H1 (cell line): ENCODE results near the gene ERLEC1. TPM values are rescaled to one million over a fixed set of nuclear protein-coding genes. Genes with fewer than 3 reads are reported as not detected.

ENCODE experiments used
- CTCF ChIA-PET: fragments of 300-600 bp; sonication (Branson Sonifier 250); formaldehyde crosslinking; loops from one replicate; lab custom pipeline; 2021; ENCODE audit not compliant: partially characterized antibody; lab: Charles Lee
- POLR2A ChIA-PET: fragments of 300-600 bp; sonication (Branson Sonifier 250); formaldehyde crosslinking; loops from one replicate; lab custom pipeline; 2021; ENCODE audit warnings: inconsistent platforms; ENCODE audit not compliant: partially characterized antibody; lab: Charles Lee
- DNase-seq, 2 experiments: peaks; one replicate each; pipeline versions ENCODE4 v3.0.0 to v3.0.0-alpha.2; 2010 to 2022; ENCODE audit warnings: low spot score in 2 of 2, low read depth in 1 of 2, mixed read lengths in 1 of 2
- FAIRE-seq: peaks from 2 replicates; lab custom pipeline; 2011; peaks lifted over from hg19 to GRCh38; lab: Jason Lieb, UNC
- H2AFZ ChIP-seq: 2 replicates; pipeline ENCODE4 v1.8.1; 2012; ENCODE audit warnings: low read length, inconsistent platforms
- H2AK5ac ChIP-seq: 2 replicates; pipeline ENCODE4 v1.6.1; 2013; ENCODE audit warnings: low read depth, low read length
- H2BK120ac ChIP-seq: replicated peaks from 2 replicates; pipeline ENCODE3; 2013; ENCODE audit warnings: low read depth, low read length, inconsistent platforms
- H2BK12ac ChIP-seq: 2 replicates; pipeline ENCODE4 v1.6.1; 2013; ENCODE audit warnings: low read depth, low read length
- H2BK15ac ChIP-seq: 2 replicates; pipeline ENCODE4 v1.6.1; 2013; ENCODE audit warnings: low read length
- H2BK20ac ChIP-seq: 2 replicates; pipeline ENCODE4 v1.6.1; 2013; ENCODE audit warnings: low read length
- H2BK5ac ChIP-seq: 2 replicates; pipeline ENCODE4 v1.6.1; 2013; ENCODE audit warnings: low read depth, low read length
- H3K14ac ChIP-seq: 2 replicates; pipeline ENCODE4 v1.6.1; 2013; ENCODE audit warnings: inconsistent platforms; ENCODE audit not compliant: insufficient read length
- H3K18ac ChIP-seq: 2 replicates; pipeline ENCODE4 v1.6.1; 2013; ENCODE audit warnings: low read length; ENCODE audit errors: extremely low read depth
- H3K23ac ChIP-seq: 2 replicates; pipeline ENCODE4 v1.6.1; 2013; ENCODE audit warnings: inconsistent platforms; ENCODE audit not compliant: insufficient read length
- H3K23me2 ChIP-seq: 2 replicates; pipeline ENCODE4 v1.6.1; 2013; ENCODE audit warnings: low read depth, low read length
- H3K27ac ChIP-seq: 2 replicates; pipeline ENCODE4 v1.6.1; 2011; ENCODE audit warnings: low read depth, low read length, inconsistent platforms
- H3K27me3 ChIP-seq, 4 experiments: replicated peaks in 1 of 4; 1 replicate in 1 of 4; 2 replicates in 3 of 4; pipeline versions ENCODE4 v1.6.1 to v1.8.1; 2011 to 2013; ENCODE audit warnings: low read length in 3 of 4, mild to moderate bottlenecking in 3 of 4, inconsistent platforms in 2 of 4, mixed read lengths in 2 of 4, moderate library complexity in 1 of 4; ENCODE audit not compliant: control insufficient read depth in 3 of 4, insufficient read depth in 3 of 4; ENCODE audit errors: extremely low read depth in 1 of 4
- H3K36me3 ChIP-seq, 4 experiments: 2 replicates each; pipeline versions ENCODE4 v1.6.1 to v1.8.1; 2011 to 2013; ENCODE audit warnings: mild to moderate bottlenecking in 4 of 4, low read length in 3 of 4, moderate library complexity in 2 of 4, control low read depth in 1 of 4, inconsistent platforms in 1 of 4; ENCODE audit not compliant: insufficient read depth in 4 of 4, control insufficient read depth in 2 of 4
- H3K4ac ChIP-seq: replicated peaks from 2 replicates; pipeline ENCODE3; 2013; ENCODE audit warnings: low read length, low read depth, mixed read lengths, inconsistent platforms; ENCODE audit not compliant: insufficient read length
- H3K4me1 ChIP-seq, 4 experiments: replicated peaks in 1 of 4; 1 replicate in 1 of 4; 2 replicates in 3 of 4; pipeline versions ENCODE4 v1.6.1 to v1.8.1; 2011 to 2013; ENCODE audit warnings: low read length in 3 of 4, inconsistent platforms in 2 of 4, mixed read lengths in 1 of 4; ENCODE audit not compliant: insufficient read depth in 4 of 4, control insufficient read depth in 3 of 4
- H3K4me2 ChIP-seq, 2 experiments: 2 replicates each; pipeline versions ENCODE4 v1.6.1 to v1.8.1; 2011 to 2013; ENCODE audit warnings: low read depth in 2 of 2, low read length in 2 of 2, control low read depth in 1 of 2, inconsistent platforms in 1 of 2, mild to moderate bottlenecking in 1 of 2; ENCODE audit not compliant: insufficient read depth in 1 of 2
- H3K4me3 ChIP-seq, 4 experiments: fragments of 200-600, 300-600 bp in 1 of 4; sonication (generic), shearing (Covaris generic), sonication (Bioruptor Twin) in 1 of 4; 2 replicates each; pipeline versions ENCODE4 v1.5.1 to v1.8.1; 2011 to 2016; ENCODE audit warnings: low read length in 4 of 4, low read depth in 3 of 4, control low read depth in 2 of 4, inconsistent platforms in 2 of 4, mild to moderate bottlenecking in 2 of 4, mixed read lengths in 1 of 4, moderate library complexity in 1 of 4; ENCODE audit not compliant: insufficient read depth in 2 of 4; ENCODE audit errors: extremely low read depth in 1 of 4
- H3K56ac ChIP-seq: replicated peaks from 2 replicates; pipeline ENCODE3; 2013; ENCODE audit warnings: low read depth, mild to moderate bottlenecking, mixed read lengths, low read length, inconsistent platforms; ENCODE audit not compliant: insufficient read length
- H3K79me1 ChIP-seq: 2 replicates; pipeline ENCODE4 v1.6.1; 2013; ENCODE audit warnings: low read depth, low read length, control low read depth
- H3K79me2 ChIP-seq, 2 experiments: 2 replicates each; pipeline versions ENCODE4 v1.6.1 to v1.8.1; 2012 to 2013; ENCODE audit warnings: low read length in 2 of 2, mild to moderate bottlenecking in 2 of 2, inconsistent platforms in 1 of 2; ENCODE audit not compliant: insufficient read depth in 2 of 2, control insufficient read depth in 1 of 2
- H3K9ac ChIP-seq, 4 experiments: replicated peaks in 1 of 4; 1 replicate in 1 of 4; 2 replicates in 3 of 4; pipeline versions ENCODE4 v1.6.1 to v1.8.1; 2011 to 2013; ENCODE audit warnings: low read depth in 3 of 4, low read length in 3 of 4, control low read depth in 2 of 4, mild to moderate bottlenecking in 2 of 4, moderate library complexity in 2 of 4, inconsistent platforms in 1 of 4; ENCODE audit errors: extremely low read depth in 1 of 4
- H3K9me3 ChIP-seq, 2 experiments: 2 replicates each; pipeline versions ENCODE4 v1.6.1 to v1.8.1; 2012 to 2013; ENCODE audit warnings: mild to moderate bottlenecking in 2 of 2, moderate library complexity in 2 of 2, control low read depth in 1 of 2, inconsistent platforms in 1 of 2, low read depth in 1 of 2, low read length in 1 of 2, mixed read lengths in 1 of 2; ENCODE audit not compliant: insufficient read depth in 2 of 2
- H4K20me1 ChIP-seq, 2 experiments: replicated peaks in 1 of 2; 2 replicates each; pipeline versions ENCODE3 to v1.8.1; 2011 to 2013; ENCODE audit warnings: inconsistent platforms in 2 of 2, low read length in 2 of 2, mild to moderate bottlenecking in 1 of 2; ENCODE audit not compliant: insufficient read depth in 2 of 2, control insufficient read depth in 1 of 2
- H4K5ac ChIP-seq: 2 replicates; pipeline ENCODE4 v1.6.1; 2013; ENCODE audit warnings: low read length, low read depth, mixed read lengths, inconsistent platforms; ENCODE audit not compliant: insufficient read length
- H4K8ac ChIP-seq: 2 replicates; pipeline ENCODE4 v1.8.0; 2013; ENCODE audit warnings: mild to moderate bottlenecking, moderate library complexity, low read length, inconsistent platforms; ENCODE audit not compliant: insufficient read depth; ENCODE audit errors: extremely low read depth
- H4K91ac ChIP-seq: replicated peaks from 2 replicates; pipeline ENCODE3; 2013; ENCODE audit warnings: low read length, mixed read lengths, inconsistent platforms; ENCODE audit not compliant: insufficient read length
- BCL11A ChIP-seq, 2 experiments: IDR thresholded peaks; one replicate each; pipeline ENCODE4 v1.6.1; 2011; ENCODE audit warnings: low read depth in 2 of 2, low read length in 2 of 2, mild to moderate bottlenecking in 2 of 2
- E2F6 ChIP-seq: IDR thresholded peaks from 2 replicates; pipeline ENCODE4 v1.6.1; 2012; ENCODE audit warnings: inconsistent platforms
- JUND ChIP-seq: IDR thresholded peaks from 2 replicates; pipeline ENCODE4 v1.6.1; 2011; ENCODE audit warnings: mild to moderate bottlenecking, improper control_type of control experiment, low read length
- POU5F1 ChIP-seq: IDR thresholded peaks from 2 replicates; pipeline ENCODE4 v1.6.1; 2011; ENCODE audit warnings: low read depth, mild to moderate bottlenecking, low read length, moderate library complexity
- RAD21 ChIP-seq, 2 experiments: IDR thresholded peaks in 1 of 2; conservative IDR thresholded peaks in 1 of 2; 2 replicates each; pipeline ENCODE4 v1.6.1; 2011; ENCODE audit warnings: low read depth in 2 of 2, low read length in 2 of 2, improper control_type of control experiment in 1 of 2, inconsistent platforms in 1 of 2, mild to moderate bottlenecking in 1 of 2, moderate library complexity in 1 of 2
- RNF2 ChIP-seq: fragments of 200-900, 300-1000 bp; sonication (generic); IDR thresholded peaks from 2 replicates; pipeline ENCODE4 v1.7.1; 2016; ENCODE audit warnings: borderline replicate concordance, low read depth, mild to moderate bottlenecking, antibody characterized with exemption, low read length; ENCODE audit not compliant: poor library complexity, severe bottlenecking; ENCODE audit errors: missing control alignments
- SIN3A ChIP-seq, 2 experiments: IDR thresholded peaks in 1 of 2; conservative IDR thresholded peaks in 1 of 2; 2 replicates each; pipeline ENCODE4 v1.6.1; 2011 to 2012; ENCODE audit warnings: low read length in 2 of 2, improper control_type of control experiment in 1 of 2, low read depth in 1 of 2, mild to moderate bottlenecking in 1 of 2
- SRF ChIP-seq: IDR thresholded peaks from 2 replicates; pipeline ENCODE4 v1.6.1; 2011; ENCODE audit warnings: mild to moderate bottlenecking, low read depth, low read length, moderate library complexity
- TCF12 ChIP-seq: IDR thresholded peaks from 2 replicates; pipeline ENCODE4 v1.6.1; 2011; ENCODE audit warnings: low read depth, mild to moderate bottlenecking, low read length
- WGBS, 2 experiments: shearing (Covaris generic) in 1 of 2; methylation state at CpG; one replicate each; pipeline versions ENCODE4 v1.1.6 to v1.1.7; 2013 to 2015; ENCODE audit warnings: low lambda C conversion rate in 2 of 2, mixed read lengths in 2 of 2, inconsistent platforms in 1 of 2, low coverage in 1 of 2, missing lambda C conversion rate in 1 of 2; ENCODE audit not compliant: insufficient replicate concordance in 2 of 2, insufficient coverage in 1 of 2, insufficient read length in 1 of 2; ENCODE audit errors: extremely low coverage in 1 of 2, missing lambda C conversion rate in 1 of 2; 5-methylcytosine and 5-hydroxymethylcytosine counted together
- polyA plus RNA-seq, 7 experiments: library from polyadenylated mRNA; depleted of rRNA in 3 of 7; stranded (reverse) in 5 of 7; unstranded in 2 of 7; fragments of >200 nt in 5 of 7; fragments of 200-250 nt in 2 of 7; gene quantifications; 1 replicate in 5 of 7; 2 replicates in 1 of 7; 4 replicates in 1 of 7; pipeline versions ENCODE4 v1.2.1 to v1.2.3, GENCODE V29; 2011 to 2013; ENCODE audit warnings: missing spikeins in 2 of 7, mixed read lengths in 2 of 7
- total RNA-seq: library from RNA; stranded (reverse); fragmentation: NEBNext Ultra II Directional; extraction: Animal tissue kit (Norgen Biotek cat#: 25700); gene quantifications from 2 replicates; pipeline ENCODE4 v1.2.1, GENCODE V29; 2021

Gene ERLEC1
- total and polyA plus RNA-seq, 2 of the 8 experiments (the other 6 are each of a cell fraction or from before 2014, with no cell fraction given), result 12.9 to 26.7 TPM

GRCh38 chr2:53828331-53828730 is 41.5 kb downstream of the ERLEC1 start:
- no peak overlapping the region for H2BK12ac ChIP-seq
- no peak overlapping the region for H3K4me2 ChIP-seq
- no peaks in the 10 kb centered on the region for H3K9me3 ChIP-seq
- peaks cover 0 to 10% (median 8%) of the 10 kb centered on the region in 4 experiments; a peak in 5 of 7 replicates for H3K4me1 ChIP-seq
- FAIRE-seq (no peak), DNase-seq (no peak)
- no peak overlapping the region for H3K14ac ChIP-seq
- ChIA-PET POLR2A (interaction anchor here (0.8 kb wide), 1 partner anchor 143 kb away, joined by 3 read pairs; the partner anchor contains the start of gene PSME4), CTCF (no interaction called here)
- H3K79me2 ChIP-seq, result no peaks in the 10 kb centered on the region
- H3K36me3 ChIP-seq, result no peaks in the 10 kb centered on the region
- H3K18ac ChIP-seq, result no peak overlapping the region
- H4K8ac ChIP-seq, result no peak overlapping the region
- H3K9ac ChIP-seq, result no peak overlapping the region
- no peak overlapping the region for H2AK5ac ChIP-seq
- no peak overlapping the region for H4K91ac ChIP-seq
- H3K79me1 ChIP-seq, result no peaks in the 10 kb centered on the region
- no peaks in the 10 kb centered on the region for H4K20me1 ChIP-seq
- no peaks in the 10 kb centered on the region for H3K23me2 ChIP-seq
- H4K5ac ChIP-seq, result no peak overlapping the region
- H2BK120ac ChIP-seq, result no peak overlapping the region
- no peak overlapping the region for H2BK15ac ChIP-seq
- H3K27ac ChIP-seq, result no peak overlapping the region
- TF ChIP-seq RAD21 (IDR thresholded peaks at IDR 0.05 in 1 of 2, conservative IDR thresholded peaks at IDR 0.05 in 1 of 2; ENCODE audit: low read depth in 2 of 2, low read length in 2 of 2) (no peak), SIN3A (conservative IDR thresholded peaks at IDR 0.05 in 1 of 2, IDR thresholded peaks at IDR 0.05 in 1 of 2; ENCODE audit: low read depth in 1 of 2, low read length in 2 of 2) (no peak), TCF12 (no peak), RNF2 (no peak), BCL11A (IDR thresholded peaks at IDR 0.05; ENCODE audit: low read depth in 2 of 2, low read length in 2 of 2) (no peak), E2F6 (no peak), POU5F1 (no peak), JUND (no peak), SRF (no peak)
- H3K56ac ChIP-seq, result no peak overlapping the region
- no peak overlapping the region for H3K4me3 ChIP-seq
- no peaks in the 10 kb centered on the region for H3K27me3 ChIP-seq
- WGBS, 2 experiments, result 86% methylated on average over 4 of the region's 4 CpGs; no CpG with 5 or more reads in 1 of the 2 experiments
- no peak overlapping the region for H2AFZ ChIP-seq
- no peak overlapping the region for H2BK20ac ChIP-seq
- no peak overlapping the region for H2BK5ac ChIP-seq
- H3K23ac ChIP-seq, result no peak overlapping the region
- no peak overlapping the region for H3K4ac ChIP-seq
